H1 (cell line): ENCODE measurements around the gene ZNF775. TPM values are rescaled to one million over a fixed set of nuclear protein-coding genes. Genes with fewer than 3 reads are reported as not detected.

Source experiments
- CTCF ChIA-PET: fragments of 300-600 bp; sonication (Branson Sonifier 250); formaldehyde crosslinking; loops from one replicate; lab custom pipeline; 2021; ENCODE audit not compliant: partially characterized antibody; lab: Charles Lee
- POLR2A ChIA-PET: fragments of 300-600 bp; sonication (Branson Sonifier 250); formaldehyde crosslinking; loops from one replicate; lab custom pipeline; 2021; ENCODE audit warnings: inconsistent platforms; ENCODE audit not compliant: partially characterized antibody; lab: Charles Lee
- DNase-seq, 2 experiments: peaks; one replicate each; pipeline versions ENCODE4 v3.0.0 to v3.0.0-alpha.2; 2010 to 2022; ENCODE audit warnings: low spot score in 2 of 2, low read depth in 1 of 2, mixed read lengths in 1 of 2
- FAIRE-seq: peaks from 2 replicates; lab custom pipeline; 2011; peaks lifted over from hg19 to GRCh38; lab: Jason Lieb, UNC
- H2AFZ ChIP-seq: 2 replicates; pipeline ENCODE4 v1.8.1; 2012; ENCODE audit warnings: low read length, inconsistent platforms
- H2AK5ac ChIP-seq: 2 replicates; pipeline ENCODE4 v1.6.1; 2013; ENCODE audit warnings: low read depth, low read length
- H2BK120ac ChIP-seq: replicated peaks from 2 replicates; pipeline ENCODE3; 2013; ENCODE audit warnings: low read depth, low read length, inconsistent platforms
- H2BK12ac ChIP-seq: 2 replicates; pipeline ENCODE4 v1.6.1; 2013; ENCODE audit warnings: low read depth, low read length
- H2BK15ac ChIP-seq: 2 replicates; pipeline ENCODE4 v1.6.1; 2013; ENCODE audit warnings: low read length
- H2BK20ac ChIP-seq: 2 replicates; pipeline ENCODE4 v1.6.1; 2013; ENCODE audit warnings: low read length
- H2BK5ac ChIP-seq: 2 replicates; pipeline ENCODE4 v1.6.1; 2013; ENCODE audit warnings: low read depth, low read length
- H3K14ac ChIP-seq: 2 replicates; pipeline ENCODE4 v1.6.1; 2013; ENCODE audit warnings: inconsistent platforms; ENCODE audit not compliant: insufficient read length
- H3K18ac ChIP-seq: 2 replicates; pipeline ENCODE4 v1.6.1; 2013; ENCODE audit warnings: low read length; ENCODE audit errors: extremely low read depth
- H3K23ac ChIP-seq: 2 replicates; pipeline ENCODE4 v1.6.1; 2013; ENCODE audit warnings: inconsistent platforms; ENCODE audit not compliant: insufficient read length
- H3K23me2 ChIP-seq: 2 replicates; pipeline ENCODE4 v1.6.1; 2013; ENCODE audit warnings: low read depth, low read length
- H3K27ac ChIP-seq: 2 replicates; pipeline ENCODE4 v1.6.1; 2011; ENCODE audit warnings: low read depth, low read length, inconsistent platforms
- H3K27me3 ChIP-seq, 4 experiments: replicated peaks in 1 of 4; 1 replicate in 1 of 4; 2 replicates in 3 of 4; pipeline versions ENCODE4 v1.6.1 to v1.8.1; 2011 to 2013; ENCODE audit warnings: low read length in 3 of 4, mild to moderate bottlenecking in 3 of 4, inconsistent platforms in 2 of 4, mixed read lengths in 2 of 4, moderate library complexity in 1 of 4; ENCODE audit not compliant: control insufficient read depth in 3 of 4, insufficient read depth in 3 of 4; ENCODE audit errors: extremely low read depth in 1 of 4
- H3K36me3 ChIP-seq, 4 experiments: 2 replicates each; pipeline versions ENCODE4 v1.6.1 to v1.8.1; 2011 to 2013; ENCODE audit warnings: mild to moderate bottlenecking in 4 of 4, low read length in 3 of 4, moderate library complexity in 2 of 4, control low read depth in 1 of 4, inconsistent platforms in 1 of 4; ENCODE audit not compliant: insufficient read depth in 4 of 4, control insufficient read depth in 2 of 4
- H3K4ac ChIP-seq: replicated peaks from 2 replicates; pipeline ENCODE3; 2013; ENCODE audit warnings: low read length, low read depth, mixed read lengths, inconsistent platforms; ENCODE audit not compliant: insufficient read length
- H3K4me1 ChIP-seq, 4 experiments: replicated peaks in 1 of 4; 1 replicate in 1 of 4; 2 replicates in 3 of 4; pipeline versions ENCODE4 v1.6.1 to v1.8.1; 2011 to 2013; ENCODE audit warnings: low read length in 3 of 4, inconsistent platforms in 2 of 4, mixed read lengths in 1 of 4; ENCODE audit not compliant: insufficient read depth in 4 of 4, control insufficient read depth in 3 of 4
- H3K4me2 ChIP-seq, 2 experiments: 2 replicates each; pipeline versions ENCODE4 v1.6.1 to v1.8.1; 2011 to 2013; ENCODE audit warnings: low read depth in 2 of 2, low read length in 2 of 2, control low read depth in 1 of 2, inconsistent platforms in 1 of 2, mild to moderate bottlenecking in 1 of 2; ENCODE audit not compliant: insufficient read depth in 1 of 2
- H3K4me3 ChIP-seq, 4 experiments: fragments of 200-600, 300-600 bp in 1 of 4; sonication (generic), shearing (Covaris generic), sonication (Bioruptor Twin) in 1 of 4; 2 replicates each; pipeline versions ENCODE4 v1.5.1 to v1.8.1; 2011 to 2016; ENCODE audit warnings: low read length in 4 of 4, low read depth in 3 of 4, control low read depth in 2 of 4, inconsistent platforms in 2 of 4, mild to moderate bottlenecking in 2 of 4, mixed read lengths in 1 of 4, moderate library complexity in 1 of 4; ENCODE audit not compliant: insufficient read depth in 2 of 4; ENCODE audit errors: extremely low read depth in 1 of 4
- H3K56ac ChIP-seq: replicated peaks from 2 replicates; pipeline ENCODE3; 2013; ENCODE audit warnings: low read depth, mild to moderate bottlenecking, mixed read lengths, low read length, inconsistent platforms; ENCODE audit not compliant: insufficient read length
- H3K79me1 ChIP-seq: 2 replicates; pipeline ENCODE4 v1.6.1; 2013; ENCODE audit warnings: low read depth, low read length, control low read depth
- H3K79me2 ChIP-seq, 2 experiments: 2 replicates each; pipeline versions ENCODE4 v1.6.1 to v1.8.1; 2012 to 2013; ENCODE audit warnings: low read length in 2 of 2, mild to moderate bottlenecking in 2 of 2, inconsistent platforms in 1 of 2; ENCODE audit not compliant: insufficient read depth in 2 of 2, control insufficient read depth in 1 of 2
- H3K9ac ChIP-seq, 4 experiments: replicated peaks in 1 of 4; 1 replicate in 1 of 4; 2 replicates in 3 of 4; pipeline versions ENCODE4 v1.6.1 to v1.8.1; 2011 to 2013; ENCODE audit warnings: low read depth in 3 of 4, low read length in 3 of 4, control low read depth in 2 of 4, mild to moderate bottlenecking in 2 of 4, moderate library complexity in 2 of 4, inconsistent platforms in 1 of 4; ENCODE audit errors: extremely low read depth in 1 of 4
- H3K9me3 ChIP-seq, 2 experiments: 2 replicates each; pipeline versions ENCODE4 v1.6.1 to v1.8.1; 2012 to 2013; ENCODE audit warnings: mild to moderate bottlenecking in 2 of 2, moderate library complexity in 2 of 2, control low read depth in 1 of 2, inconsistent platforms in 1 of 2, low read depth in 1 of 2, low read length in 1 of 2, mixed read lengths in 1 of 2; ENCODE audit not compliant: insufficient read depth in 2 of 2
- H4K20me1 ChIP-seq, 2 experiments: replicated peaks in 1 of 2; 2 replicates each; pipeline versions ENCODE3 to v1.8.1; 2011 to 2013; ENCODE audit warnings: inconsistent platforms in 2 of 2, low read length in 2 of 2, mild to moderate bottlenecking in 1 of 2; ENCODE audit not compliant: insufficient read depth in 2 of 2, control insufficient read depth in 1 of 2
- H4K5ac ChIP-seq: 2 replicates; pipeline ENCODE4 v1.6.1; 2013; ENCODE audit warnings: low read length, low read depth, mixed read lengths, inconsistent platforms; ENCODE audit not compliant: insufficient read length
- H4K8ac ChIP-seq: 2 replicates; pipeline ENCODE4 v1.8.0; 2013; ENCODE audit warnings: mild to moderate bottlenecking, moderate library complexity, low read length, inconsistent platforms; ENCODE audit not compliant: insufficient read depth; ENCODE audit errors: extremely low read depth
- H4K91ac ChIP-seq: replicated peaks from 2 replicates; pipeline ENCODE3; 2013; ENCODE audit warnings: low read length, mixed read lengths, inconsistent platforms; ENCODE audit not compliant: insufficient read length
- ASH2L ChIP-seq: fragments of 200-600, 300-600 bp; sonication (generic); IDR thresholded peaks from one replicate; pipeline ENCODE4 v1.7.1; 2017; ENCODE audit warnings: low read length
- CBX5 ChIP-seq: fragments of 300-800, 300-1000 bp; sonication (generic); IDR thresholded peaks from 2 replicates; pipeline ENCODE4 v1.7.1; 2016; ENCODE audit warnings: antibody characterized with exemption, low read length, low read depth
- EP300 ChIP-seq, 2 experiments: IDR thresholded peaks; 1 replicate in 1 of 2; 2 replicates in 1 of 2; pipeline ENCODE4 v1.6.1; 2011 to 2012; ENCODE audit warnings: low read depth in 2 of 2, low read length in 2 of 2, mild to moderate bottlenecking in 2 of 2, borderline replicate concordance in 1 of 2, inconsistent platforms in 1 of 2, moderate library complexity in 1 of 2
- GABPA ChIP-seq: IDR thresholded peaks from 2 replicates; pipeline ENCODE4 v1.6.1; 2011; ENCODE audit warnings: mild to moderate bottlenecking, low read length, moderate library complexity, borderline replicate concordance; ENCODE audit not compliant: insufficient read depth
- GTF2F1 ChIP-seq: IDR thresholded peaks from 2 replicates; pipeline ENCODE4 v1.6.1; 2012; ENCODE audit warnings: low read depth, low read length, improper control_type of control experiment, borderline replicate concordance
- MAFK ChIP-seq: IDR thresholded peaks from 2 replicates; pipeline ENCODE4 v1.6.1; 2012; ENCODE audit warnings: low read depth, mild to moderate bottlenecking, improper control_type of control experiment, low read length
- SP2 ChIP-seq: IDR thresholded peaks from 2 replicates; pipeline ENCODE4 v1.6.1; 2012; ENCODE audit warnings: mild to moderate bottlenecking, low read length, inconsistent platforms
- TCF12 ChIP-seq: IDR thresholded peaks from 2 replicates; pipeline ENCODE4 v1.6.1; 2011; ENCODE audit warnings: low read depth, mild to moderate bottlenecking, low read length
- WGBS, 2 experiments: shearing (Covaris generic) in 1 of 2; methylation state at CpG; one replicate each; pipeline versions ENCODE4 v1.1.6 to v1.1.7; 2013 to 2015; ENCODE audit warnings: low lambda C conversion rate in 2 of 2, mixed read lengths in 2 of 2, inconsistent platforms in 1 of 2, low coverage in 1 of 2, missing lambda C conversion rate in 1 of 2; ENCODE audit not compliant: insufficient replicate concordance in 2 of 2, insufficient coverage in 1 of 2, insufficient read length in 1 of 2; ENCODE audit errors: extremely low coverage in 1 of 2, missing lambda C conversion rate in 1 of 2; 5-methylcytosine and 5-hydroxymethylcytosine counted together
- polyA plus RNA-seq, 7 experiments: library from polyadenylated mRNA; depleted of rRNA in 3 of 7; stranded (reverse) in 5 of 7; unstranded in 2 of 7; fragments of >200 nt in 5 of 7; fragments of 200-250 nt in 2 of 7; gene quantifications; 1 replicate in 5 of 7; 2 replicates in 1 of 7; 4 replicates in 1 of 7; pipeline versions ENCODE4 v1.2.1 to v1.2.3, GENCODE V29; 2011 to 2013; ENCODE audit warnings: missing spikeins in 2 of 7, mixed read lengths in 2 of 7
- total RNA-seq: library from RNA; stranded (reverse); fragmentation: NEBNext Ultra II Directional; extraction: Animal tissue kit (Norgen Biotek cat#: 25700); gene quantifications from 2 replicates; pipeline ENCODE4 v1.2.1, GENCODE V29; 2021

The ZNF775 gene
- total and polyA plus RNA-seq, 2 of the 8 experiments (the other 6 are each of a cell fraction or from before 2014, with no cell fraction given), result 13.6 to 21.5 TPM

- Histone ChIP-seq H3K79me1 (no peaks in the 10 kb centered on the region), H2BK5ac (no peak overlapping the region), H3K9me3 (peaks cover 0 to 2% of the 10 kb centered on the region in 2 experiments; a peak in 1 of 4 replicates), H3K9ac (no peak overlapping the region), H3K4me2 (no peak overlapping the region), H2AFZ (no peak overlapping the region), H3K4ac (no peak overlapping the region), H4K91ac (no peak overlapping the region), H2AK5ac (no peak overlapping the region), H3K23ac (no peak overlapping the region), H3K23me2 (no peaks in the 10 kb centered on the region), H4K8ac (no peak overlapping the region), H3K18ac (no peak overlapping the region), H2BK120ac (no peak overlapping the region), H3K4me1 (no peaks in the 10 kb centered on the region), H4K20me1 (no peaks in the 10 kb centered on the region), H3K36me3 (no peaks in the 10 kb centered on the region), H3K27me3 (no peaks in the 10 kb centered on the region), H2BK15ac (no peak overlapping the region), H3K27ac (no peak overlapping the region), H2BK12ac (no peak overlapping the region), H3K79me2 (no peaks in the 10 kb centered on the region), H3K4me3 (no peak overlapping the region), H3K14ac (no peak overlapping the region), H4K5ac (no peak overlapping the region), H3K56ac (no peak overlapping the region), H2BK20ac (no peak overlapping the region)
- ChIA-PET CTCF (interaction anchor here (0.7 kb wide), 1 partner anchor 251 kb away, joined by 4 read pairs; no protein-coding TSS in a partner anchor), POLR2A (interaction anchor here (0.6 kb wide), 1 partner anchor 80 kb away, joined by 3 read pairs; no protein-coding TSS in a partner anchor)
- WGBS, 2 experiments, result 82% methylated on average over 8 of the region's 8 CpGs; no CpG with 5 or more reads in 1 of the 2 experiments
- no peak for FAIRE-seq
- no peak for DNase-seq
- TF ChIP-seq SP2 (no peak), CBX5 (no peak), GABPA (no peak), GTF2F1 (no peak), ASH2L (no peak), EP300 (IDR thresholded peaks at IDR 0.05; ENCODE audit: borderline replicate concordance in 1 of 2, low read depth in 2 of 2, low read length in 2 of 2) (no peak), MAFK (no peak), TCF12 (no peak)
Measured at GRCh38 chr7:150435390-150436073, 56.4 kb downstream of the ZNF775 start.
